IPS-NIHi11 (cell line): ENCODE measurements around the gene LMLN.
"Not testable (repeated sequence)": the region's sequence is repeated elsewhere in the genome, so short reads cannot be mapped to it uniquely, and the experiment has no call there.

Source experiments
- DNase-seq: peaks from one replicate; pipeline ENCODE4 v3.0.0; 2012; ENCODE audit warnings: mixed read lengths, low spot score

The LMLN gene

DNA sequence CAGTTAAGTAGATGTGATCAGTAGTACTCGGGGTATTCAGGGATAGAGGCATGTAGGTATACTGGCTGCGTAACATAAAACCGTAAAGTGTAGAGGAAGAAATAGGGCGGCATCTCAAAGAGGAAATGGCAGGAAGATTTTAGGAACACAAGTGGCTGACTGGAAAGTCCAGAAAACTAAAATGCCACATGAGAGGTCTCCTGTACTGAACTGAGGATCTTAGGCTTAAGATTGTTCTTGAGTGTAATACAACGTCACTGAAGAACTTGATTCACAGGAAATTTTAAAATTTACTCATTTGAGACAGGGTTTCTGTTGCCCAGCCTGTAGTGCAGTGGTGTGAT lies 2.3 kb upstream of the LMLN start:
- DNase-seq, result no peak

DNA sequence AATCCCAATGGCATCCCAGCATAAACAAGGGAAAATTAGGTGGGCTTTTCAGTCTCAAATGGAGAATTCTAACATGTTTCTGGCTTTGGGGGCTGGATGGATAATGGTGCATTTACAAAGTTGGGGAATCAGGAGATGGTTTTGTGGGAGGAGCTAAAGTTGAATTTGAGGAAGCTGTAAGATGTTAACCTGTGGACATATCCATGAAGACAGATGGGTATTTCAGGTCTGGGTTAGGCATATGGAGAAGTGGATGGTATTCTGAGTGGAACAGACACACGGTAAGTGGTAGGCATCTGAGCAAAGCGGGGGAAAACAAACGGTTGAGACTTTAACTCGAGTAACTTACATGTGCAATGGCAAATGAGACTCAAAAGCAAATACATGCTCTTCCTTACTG lies 1.7 kb upstream of the LMLN start:
- DNase-seq, result no peak

DNA sequence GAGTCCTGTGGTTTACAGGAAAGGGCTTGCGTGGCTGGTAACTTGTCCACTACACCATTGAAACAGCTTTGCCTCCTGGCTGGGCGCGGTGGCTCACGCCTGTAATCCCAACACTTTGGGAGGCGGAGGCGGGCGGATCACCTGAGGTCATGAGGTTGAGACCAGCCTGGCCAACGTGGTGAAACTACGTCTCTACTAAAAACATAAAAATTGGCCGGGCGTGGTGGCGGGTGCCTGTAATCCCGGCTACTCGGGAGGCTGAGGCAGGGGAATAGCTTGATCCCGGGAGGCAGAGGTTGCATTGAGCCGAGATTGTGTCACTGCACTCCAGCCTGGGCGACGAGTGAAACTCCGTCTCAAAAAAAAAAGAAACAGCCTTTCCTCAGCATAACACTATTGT lies 1.2 kb upstream of the LMLN start:
- DNase-seq, result not testable (repeated sequence)

DNA sequence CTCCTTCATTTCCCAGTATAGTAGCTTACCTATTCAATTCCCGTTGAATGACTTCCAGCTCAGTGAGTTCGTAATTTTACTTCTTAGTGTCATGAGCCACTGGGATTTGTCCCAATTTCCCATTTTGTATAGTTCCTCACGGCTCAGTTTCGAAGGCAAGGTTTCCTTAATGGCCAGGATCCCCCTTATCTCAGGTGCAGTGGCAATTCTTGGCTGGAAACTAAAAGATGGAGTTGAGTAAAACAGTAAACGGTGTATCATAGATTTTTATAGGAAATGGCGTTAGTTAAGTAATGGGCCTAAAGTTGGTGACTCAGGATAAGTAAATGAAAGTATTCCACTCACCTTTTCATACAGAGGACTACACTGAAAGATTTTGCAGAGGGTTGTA lies 522 bp upstream of the LMLN start:
- no peak for DNase-seq

DNA sequence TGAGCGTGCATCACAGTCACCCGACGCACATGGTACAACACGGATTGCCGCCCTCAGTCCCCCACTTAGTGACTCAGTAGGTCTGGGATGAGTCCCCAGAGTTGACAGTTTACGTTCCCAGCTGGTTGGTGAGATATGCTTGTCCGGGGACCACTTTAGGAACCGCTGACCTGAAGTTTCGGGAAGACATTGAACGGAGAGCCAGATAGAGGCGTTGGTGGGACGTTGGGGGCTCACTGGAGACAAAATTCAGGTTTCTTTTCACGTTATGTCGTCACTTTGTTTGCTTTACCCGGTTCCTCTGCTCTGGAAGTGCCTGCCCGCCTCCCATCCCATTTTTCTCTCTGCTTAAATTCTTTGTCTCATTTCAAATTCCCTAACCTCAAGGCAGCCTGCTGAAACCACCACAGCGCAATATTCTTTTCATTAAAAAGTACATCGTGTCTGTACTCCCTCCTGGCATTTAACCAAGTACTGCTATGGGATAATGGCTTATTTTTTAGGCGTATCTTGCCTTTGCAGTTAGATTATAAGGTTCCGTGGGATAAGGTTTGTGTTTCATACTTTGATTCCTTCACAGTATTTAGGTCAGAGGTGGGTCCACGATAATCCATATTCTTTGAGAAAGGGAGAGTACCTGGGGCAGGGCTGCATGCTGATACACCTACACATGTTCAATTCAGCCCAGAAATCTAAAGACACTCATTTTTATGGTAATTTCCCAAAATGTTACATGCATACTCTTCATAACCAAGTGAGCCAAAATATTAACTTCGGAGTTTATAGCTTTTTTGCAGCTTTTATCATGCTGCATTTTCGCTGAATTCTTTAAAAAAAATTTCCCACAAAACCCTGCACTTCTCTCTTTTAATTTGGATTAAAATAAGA lies 921 bp downstream of the LMLN start:
- no peak for DNase-seq

DNA sequence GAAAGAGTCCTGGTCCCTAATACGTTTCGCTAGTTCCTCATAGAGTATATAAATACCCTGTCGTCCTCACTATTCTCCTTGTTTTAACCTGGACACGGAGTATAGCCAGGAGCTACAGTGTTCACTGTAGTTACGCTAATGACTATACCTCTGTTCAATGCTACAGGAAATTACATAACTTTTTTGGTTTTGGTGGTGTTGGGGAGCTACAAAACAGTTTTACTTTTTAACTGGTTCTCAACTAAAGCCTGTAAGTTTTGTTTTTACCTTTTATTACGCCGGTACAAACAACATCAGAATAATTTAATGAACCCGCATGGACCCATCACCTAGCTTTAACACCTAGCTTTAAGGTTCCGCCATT lies 1.5 kb downstream of the LMLN start:
- DNase-seq, result no peak

DNA sequence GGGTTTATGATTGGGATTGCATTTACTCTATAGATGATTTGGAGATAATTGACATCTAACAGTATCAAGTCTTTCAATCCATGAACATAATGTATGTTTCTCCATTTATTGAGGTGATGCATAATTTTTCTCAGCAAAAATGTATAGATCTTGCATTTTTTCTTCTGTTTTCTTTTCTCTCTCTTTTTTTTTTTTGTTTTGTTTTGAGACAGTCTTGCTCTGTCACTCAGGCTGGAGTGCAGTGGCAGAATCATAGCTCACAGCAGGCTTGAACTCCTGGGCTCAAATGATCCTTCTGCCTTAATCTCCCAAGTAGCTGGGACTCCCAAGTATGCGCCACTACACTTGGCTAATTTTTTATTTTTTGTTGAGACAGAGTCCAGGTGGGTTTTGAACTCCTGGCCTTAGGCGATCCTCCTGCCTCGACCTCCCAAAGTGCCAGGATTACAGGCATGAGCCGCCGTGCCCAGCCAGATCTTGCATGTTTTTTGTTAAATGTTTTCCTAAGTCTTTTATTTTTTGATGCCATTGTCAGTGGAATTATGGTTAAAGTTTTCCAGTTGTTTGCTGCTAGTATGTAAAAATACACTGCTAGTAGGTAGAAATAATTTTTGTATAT lies 3.1 kb downstream of the LMLN start:
- DNase-seq, result no peak

DNA sequence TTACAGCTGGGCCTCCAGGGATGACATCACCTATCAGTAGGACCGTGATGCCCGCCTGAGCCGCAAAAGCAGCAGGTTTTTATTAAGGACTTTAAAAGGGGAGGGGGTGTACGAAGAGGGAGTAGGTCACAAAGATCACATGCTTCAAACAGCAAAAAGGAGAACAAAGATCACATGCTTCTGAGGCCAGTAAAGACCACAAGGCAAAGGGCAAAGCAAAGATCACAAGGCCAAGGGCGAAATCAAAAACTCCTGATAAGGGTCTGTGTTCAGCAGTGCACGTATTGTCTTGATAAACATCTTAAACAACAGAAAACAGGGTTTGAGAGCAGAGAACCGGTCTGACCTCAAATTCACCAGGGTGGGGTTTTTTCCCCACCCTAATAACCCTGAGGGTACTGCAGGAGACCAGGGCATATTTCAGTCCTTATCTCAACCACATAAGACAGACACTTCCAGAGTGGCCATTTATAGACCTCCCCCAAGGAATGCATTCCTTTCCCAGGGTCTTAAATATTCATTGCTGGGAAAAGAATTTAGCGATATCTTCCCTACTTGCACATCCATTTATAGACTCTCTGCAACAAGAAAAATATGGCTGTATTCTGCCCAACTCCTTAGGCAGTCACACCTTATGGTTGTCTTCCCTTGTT lies 7.4 kb downstream of the LMLN start:
- DNase-seq, result not testable (repeated sequence)

DNA sequence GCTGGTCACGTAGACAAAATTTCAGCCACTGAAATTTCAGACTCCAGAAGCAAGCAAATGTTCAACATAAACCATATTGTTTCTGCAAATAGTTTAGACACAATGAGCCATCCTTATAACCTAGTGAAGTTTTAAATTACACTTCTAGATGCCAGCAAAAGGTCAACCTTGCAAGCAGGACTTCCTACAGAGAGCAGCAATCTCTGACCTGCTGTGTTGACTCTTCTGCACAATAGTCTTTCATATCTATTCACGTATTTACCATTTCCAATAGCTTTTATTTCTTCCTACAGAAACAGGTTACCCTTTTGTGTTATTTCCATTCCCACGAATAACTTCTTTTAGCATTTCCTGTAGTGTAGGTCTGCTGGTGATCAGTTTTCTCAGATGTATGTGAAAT lies 10.6 kb downstream of the LMLN start:
- no peak for DNase-seq

DNA sequence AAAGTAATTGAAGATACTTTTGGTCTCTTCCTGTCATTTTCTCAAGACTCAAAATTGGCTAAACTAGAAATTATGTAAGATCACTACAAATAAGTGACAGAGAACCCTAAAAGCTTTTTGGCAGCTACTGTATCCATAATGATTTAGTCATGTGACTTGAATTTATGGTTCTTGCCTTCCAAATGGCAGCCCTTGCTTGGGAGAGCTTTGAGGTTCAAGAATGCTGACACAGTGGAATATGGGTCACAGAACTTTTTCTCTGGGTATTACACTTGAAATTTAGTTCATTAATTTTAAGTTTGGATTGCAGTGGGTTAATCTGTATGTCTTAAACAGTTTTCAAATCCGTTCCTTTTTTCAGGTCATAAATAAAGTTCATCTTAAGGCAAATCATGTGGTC lies 14.0 kb downstream of the LMLN start:
- DNase-seq, result no peak

DNA sequence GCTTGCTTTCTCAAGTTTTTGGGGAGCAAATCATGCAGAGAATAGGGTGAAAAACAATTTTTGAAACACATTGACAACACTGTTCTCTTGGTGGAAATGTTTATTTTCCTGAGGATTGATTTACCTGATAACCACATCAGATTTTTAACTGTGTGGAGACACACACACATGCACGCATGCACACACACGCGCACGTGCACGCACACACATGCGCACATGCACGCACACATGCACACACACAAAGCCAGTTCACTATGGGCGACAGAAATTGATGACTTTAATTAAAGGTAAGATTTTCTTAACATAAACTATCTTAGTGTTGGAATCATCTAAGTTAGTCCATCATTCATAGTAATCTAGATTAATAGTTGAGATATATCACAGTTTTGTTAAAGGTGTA lies 15.3 kb downstream of the LMLN start:
- DNase-seq, result no peak

DNA sequence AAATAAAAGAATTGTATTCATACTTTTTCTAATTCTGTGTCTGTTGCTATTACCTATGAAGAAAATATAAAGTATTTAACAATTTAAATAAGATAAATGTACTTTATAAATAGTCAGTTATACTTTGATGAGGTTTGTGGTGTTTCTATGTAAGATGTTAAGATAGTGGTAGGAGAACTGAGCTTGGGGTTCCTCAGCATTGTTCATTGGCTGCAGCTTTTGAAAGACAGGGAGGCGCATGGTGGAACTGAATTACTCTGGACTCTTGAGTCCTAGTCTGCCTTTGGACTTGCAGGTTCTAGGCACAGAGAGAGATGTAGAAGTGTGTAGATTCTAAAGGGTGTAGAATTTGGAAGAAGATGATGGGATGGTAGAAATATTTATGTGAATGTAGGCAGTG lies 23.1 kb downstream of the LMLN start:
- DNase-seq, result no peak

DNA sequence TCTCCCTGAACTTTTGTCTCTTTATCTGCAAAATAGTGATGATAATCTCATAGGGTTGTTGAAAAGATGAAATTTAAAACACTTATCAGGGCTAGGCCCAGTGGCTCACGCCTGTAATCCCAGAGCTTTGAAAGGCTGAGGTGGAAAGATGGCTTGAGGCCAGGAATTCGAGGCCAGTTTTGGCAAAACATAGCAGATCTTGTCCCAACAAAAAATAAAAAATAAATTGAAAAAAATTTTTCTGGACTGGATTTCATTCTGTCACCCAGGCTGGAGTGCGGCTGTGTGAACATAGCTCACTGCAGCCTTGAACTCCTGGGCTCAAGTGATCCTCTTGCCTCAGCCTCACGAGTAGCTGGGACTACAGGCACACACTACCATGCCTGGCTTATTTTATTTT lies 29.6 kb downstream of the LMLN start:
- DNase-seq, result no peak

DNA sequence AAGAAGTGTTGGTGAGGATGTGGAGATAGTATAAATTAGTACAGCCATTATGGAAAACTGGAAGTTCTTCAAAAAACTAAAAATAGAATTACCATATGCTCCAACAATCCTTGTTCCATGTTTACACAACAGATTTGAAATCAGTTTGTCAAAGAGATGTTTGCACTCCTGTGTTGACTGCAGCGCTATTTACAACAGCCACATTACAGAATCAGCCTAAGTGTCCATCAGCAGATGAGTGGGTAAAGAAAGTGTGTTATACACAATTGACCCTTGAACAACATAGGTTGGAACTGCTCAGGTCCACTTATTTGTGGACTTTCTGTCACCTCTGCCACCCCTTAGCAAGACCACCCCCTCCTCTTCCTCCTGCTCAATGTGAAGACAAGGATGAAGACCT lies 34.7 kb downstream of the LMLN start:
- no peak for DNase-seq

DNA sequence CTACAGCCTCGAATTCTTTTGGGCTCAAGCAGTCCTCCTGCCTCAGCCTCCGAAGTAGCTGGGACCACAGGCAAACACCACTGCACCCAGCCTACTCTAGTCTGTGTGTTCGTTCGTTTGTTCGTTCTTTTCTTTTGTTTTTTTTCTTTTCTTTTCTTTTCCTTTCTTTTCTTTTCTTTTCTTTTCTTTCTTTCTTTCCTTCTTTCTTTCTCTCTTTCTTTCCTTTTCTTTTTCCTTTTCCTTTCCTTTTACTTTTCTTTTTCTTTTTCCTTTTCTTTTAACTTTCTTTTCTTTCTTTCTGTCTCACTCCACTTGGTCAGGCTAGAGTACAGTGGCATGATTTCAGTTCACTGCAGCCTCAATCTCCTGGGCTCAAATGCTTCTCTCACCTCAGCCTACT lies 36.8 kb downstream of the LMLN start:
- no peak for DNase-seq

DNA sequence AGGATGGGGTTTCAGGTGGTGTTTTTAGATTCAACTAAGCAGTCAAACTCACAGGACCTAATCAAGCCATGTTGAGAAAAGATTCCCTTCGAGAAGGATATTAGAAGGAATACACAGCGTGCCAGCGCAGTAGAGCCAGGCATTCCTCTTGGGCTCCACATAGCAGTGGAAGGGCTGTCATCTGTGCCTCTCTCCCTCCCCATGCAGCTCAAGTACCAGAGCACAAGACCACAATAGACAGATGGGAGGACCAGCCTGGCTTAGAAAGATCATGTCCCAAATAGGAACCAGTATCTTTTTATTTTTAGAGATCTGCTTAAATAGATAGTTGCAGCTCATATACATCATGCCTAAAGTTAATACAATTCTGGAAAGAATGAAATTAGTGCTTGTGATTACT lies 37.9 kb downstream of the LMLN start:
- DNase-seq, result no peak

DNA sequence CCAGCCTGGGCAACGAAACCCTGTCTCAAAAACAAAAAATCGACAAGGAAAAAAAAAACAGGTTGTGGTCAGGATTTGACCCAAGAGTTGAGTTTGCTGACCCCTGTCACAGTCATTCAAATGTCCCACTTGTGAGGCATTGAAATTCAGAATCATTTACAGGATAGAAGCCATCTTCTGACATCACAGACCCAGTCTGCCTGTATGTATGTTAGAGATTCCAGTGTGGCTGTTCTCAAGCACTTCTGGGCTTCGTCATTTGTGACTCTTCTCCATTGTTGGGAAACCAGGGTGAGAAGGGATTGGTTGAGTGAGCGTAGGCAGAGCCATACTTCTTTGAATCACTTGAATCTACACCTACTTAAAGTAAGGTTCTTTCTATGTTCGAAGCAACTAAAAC lies 57.1 kb downstream of the LMLN start:
- no peak for DNase-seq

DNA sequence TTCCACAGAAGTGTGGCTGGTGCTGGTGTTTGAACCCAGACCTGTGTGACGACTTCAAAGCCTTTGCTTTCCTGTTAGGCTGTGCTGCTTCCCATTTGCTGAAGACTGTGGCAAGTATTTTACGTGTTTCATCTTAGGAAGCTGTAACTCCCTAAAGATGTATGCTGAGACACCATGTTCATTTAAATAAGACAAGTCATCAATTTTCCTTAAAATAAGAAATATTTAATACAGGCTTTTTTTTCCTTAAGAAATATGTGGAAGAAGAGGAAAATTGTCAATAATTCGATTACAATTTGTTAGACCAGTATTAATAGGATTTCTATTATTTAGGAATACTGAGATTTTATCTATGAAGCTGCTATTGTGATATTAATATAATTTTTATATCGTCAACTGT lies 58.4 kb downstream of the LMLN start:
- DNase-seq, result no peak

DNA sequence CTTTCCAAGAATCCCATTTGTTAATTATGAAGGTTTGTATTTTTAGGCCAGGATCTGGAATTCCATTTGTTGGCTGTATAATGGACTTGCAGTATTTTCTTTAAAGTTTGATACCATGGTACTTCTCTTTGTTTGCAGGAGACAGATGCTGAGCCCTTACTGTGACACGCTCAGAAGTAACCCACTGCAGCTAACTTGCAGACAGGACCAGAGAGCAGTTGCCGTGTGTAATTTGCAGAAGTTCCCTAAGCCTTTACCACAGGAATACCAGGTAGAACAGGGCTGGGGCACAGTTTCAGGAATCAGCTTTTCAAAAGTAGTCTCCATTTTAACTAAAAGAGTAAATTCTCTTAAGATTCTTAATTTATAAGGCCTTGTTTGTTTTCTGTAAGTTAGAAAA lies 59.1 kb downstream of the LMLN start:
- no peak for DNase-seq

DNA sequence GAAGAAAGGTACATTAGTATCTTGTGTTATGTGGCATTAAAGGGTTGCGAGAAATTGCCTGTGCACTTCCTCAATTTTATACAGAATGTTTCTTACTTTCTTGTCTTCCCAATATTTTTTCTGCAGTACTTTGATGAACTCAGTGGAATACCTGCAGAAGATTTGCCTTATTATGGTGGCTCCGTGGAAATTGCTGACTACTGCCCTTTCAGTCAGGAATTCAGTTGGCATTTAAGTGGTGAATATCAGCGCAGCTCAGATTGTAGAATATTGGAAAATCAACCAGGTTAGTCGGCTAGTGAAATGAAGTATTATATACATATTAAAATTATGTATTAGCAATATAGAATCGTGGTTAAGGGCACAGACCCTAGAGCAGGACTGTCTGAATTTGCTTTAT lies 61.3 kb downstream of the LMLN start:
- DNase-seq, result no peak

DNA sequence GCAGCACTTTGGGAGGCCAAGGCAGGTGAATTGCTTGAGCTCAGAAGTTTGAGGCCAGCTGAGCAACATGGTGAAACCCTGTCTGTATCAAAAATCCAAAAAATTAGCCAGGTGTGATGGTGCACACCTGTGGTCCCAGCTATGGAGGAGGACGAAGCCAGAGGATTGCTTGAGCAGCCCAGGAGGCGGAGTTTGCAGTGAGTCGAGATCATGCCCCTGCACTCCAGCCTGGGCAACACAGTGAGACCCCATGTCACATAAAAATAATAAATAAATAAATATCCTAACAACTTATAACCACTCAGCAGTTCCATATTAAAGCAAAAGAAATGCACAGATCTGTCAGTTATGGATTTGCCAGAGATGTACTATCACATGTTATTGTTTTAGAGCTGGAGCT lies 62.6 kb downstream of the LMLN start:
- no peak for DNase-seq

DNA sequence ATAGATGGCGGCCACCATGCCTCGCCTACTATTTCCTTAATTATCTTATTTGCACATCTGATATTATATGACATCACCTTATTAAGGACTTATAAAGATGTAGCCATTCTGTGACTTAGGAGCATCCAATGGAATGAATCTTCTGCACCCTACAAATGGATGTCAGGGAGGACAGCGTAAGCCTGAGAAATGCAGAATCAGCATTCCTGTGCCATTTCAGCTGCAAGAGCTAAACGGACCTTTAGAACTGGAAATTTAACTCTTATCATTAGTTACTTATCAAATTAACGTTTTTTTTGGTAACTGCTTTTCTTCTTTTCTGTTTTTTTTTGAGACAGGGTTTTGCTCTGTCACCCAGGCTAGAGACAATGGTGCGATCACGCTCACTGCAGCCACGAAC lies 65.6 kb downstream of the LMLN start:
- DNase-seq, result no peak

DNA sequence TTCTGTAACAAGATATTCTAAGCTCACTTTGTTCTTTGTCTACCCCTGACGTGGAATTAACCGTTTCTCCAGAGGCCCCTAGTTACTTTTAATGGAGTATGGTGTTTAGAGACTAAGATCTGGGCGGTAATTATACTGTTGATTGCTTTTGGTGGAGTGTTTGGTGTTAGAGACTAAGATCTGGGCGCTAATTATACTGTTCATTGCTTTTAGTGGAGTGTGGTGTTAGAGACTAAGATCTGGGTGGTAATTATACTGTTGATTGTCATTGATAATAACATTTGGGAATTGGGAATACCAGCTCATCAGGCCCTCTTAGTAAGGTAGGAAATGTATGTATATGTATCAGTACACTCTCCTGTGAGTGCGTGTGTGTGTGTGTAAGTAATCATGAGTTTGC lies 66.6 kb downstream of the LMLN start:
- no peak for DNase-seq
